Dermis lymphatic vessel endothelial cell (primary cell): ENCODE measurements around the gene XRN1. TPM values are rescaled to one million over a fixed set of nuclear protein-coding genes. Genes with fewer than 3 reads are reported as not detected.

Source experiments
- total RNA-seq: library from RNA; depleted of rRNA; stranded (reverse); fragments of >200 nt; gene quantifications from 2 replicates; pipeline ENCODE4 v1.2.1, GENCODE V29; 2014

XRN1 gene, protein sequence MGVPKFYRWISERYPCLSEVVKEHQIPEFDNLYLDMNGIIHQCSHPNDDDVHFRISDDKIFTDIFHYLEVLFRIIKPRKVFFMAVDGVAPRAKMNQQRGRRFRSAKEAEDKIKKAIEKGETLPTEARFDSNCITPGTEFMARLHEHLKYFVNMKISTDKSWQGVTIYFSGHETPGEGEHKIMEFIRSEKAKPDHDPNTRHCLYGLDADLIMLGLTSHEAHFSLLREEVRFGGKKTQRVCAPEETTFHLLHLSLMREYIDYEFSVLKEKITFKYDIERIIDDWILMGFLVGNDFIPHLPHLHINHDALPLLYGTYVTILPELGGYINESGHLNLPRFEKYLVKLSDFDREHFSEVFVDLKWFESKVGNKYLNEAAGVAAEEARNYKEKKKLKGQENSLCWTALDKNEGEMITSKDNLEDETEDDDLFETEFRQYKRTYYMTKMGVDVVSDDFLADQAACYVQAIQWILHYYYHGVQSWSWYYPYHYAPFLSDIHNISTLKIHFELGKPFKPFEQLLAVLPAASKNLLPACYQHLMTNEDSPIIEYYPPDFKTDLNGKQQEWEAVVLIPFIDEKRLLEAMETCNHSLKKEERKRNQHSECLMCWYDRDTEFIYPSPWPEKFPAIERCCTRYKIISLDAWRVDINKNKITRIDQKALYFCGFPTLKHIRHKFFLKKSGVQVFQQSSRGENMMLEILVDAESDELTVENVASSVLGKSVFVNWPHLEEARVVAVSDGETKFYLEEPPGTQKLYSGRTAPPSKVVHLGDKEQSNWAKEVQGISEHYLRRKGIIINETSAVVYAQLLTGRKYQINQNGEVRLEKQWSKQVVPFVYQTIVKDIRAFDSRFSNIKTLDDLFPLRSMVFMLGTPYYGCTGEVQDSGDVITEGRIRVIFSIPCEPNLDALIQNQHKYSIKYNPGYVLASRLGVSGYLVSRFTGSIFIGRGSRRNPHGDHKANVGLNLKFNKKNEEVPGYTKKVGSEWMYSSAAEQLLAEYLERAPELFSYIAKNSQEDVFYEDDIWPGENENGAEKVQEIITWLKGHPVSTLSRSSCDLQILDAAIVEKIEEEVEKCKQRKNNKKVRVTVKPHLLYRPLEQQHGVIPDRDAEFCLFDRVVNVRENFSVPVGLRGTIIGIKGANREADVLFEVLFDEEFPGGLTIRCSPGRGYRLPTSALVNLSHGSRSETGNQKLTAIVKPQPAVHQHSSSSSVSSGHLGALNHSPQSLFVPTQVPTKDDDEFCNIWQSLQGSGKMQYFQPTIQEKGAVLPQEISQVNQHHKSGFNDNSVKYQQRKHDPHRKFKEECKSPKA (N-terminal part only)
- 46.4 and 55.5 TPM in 2 replicates for total RNA-seq

DNA sequence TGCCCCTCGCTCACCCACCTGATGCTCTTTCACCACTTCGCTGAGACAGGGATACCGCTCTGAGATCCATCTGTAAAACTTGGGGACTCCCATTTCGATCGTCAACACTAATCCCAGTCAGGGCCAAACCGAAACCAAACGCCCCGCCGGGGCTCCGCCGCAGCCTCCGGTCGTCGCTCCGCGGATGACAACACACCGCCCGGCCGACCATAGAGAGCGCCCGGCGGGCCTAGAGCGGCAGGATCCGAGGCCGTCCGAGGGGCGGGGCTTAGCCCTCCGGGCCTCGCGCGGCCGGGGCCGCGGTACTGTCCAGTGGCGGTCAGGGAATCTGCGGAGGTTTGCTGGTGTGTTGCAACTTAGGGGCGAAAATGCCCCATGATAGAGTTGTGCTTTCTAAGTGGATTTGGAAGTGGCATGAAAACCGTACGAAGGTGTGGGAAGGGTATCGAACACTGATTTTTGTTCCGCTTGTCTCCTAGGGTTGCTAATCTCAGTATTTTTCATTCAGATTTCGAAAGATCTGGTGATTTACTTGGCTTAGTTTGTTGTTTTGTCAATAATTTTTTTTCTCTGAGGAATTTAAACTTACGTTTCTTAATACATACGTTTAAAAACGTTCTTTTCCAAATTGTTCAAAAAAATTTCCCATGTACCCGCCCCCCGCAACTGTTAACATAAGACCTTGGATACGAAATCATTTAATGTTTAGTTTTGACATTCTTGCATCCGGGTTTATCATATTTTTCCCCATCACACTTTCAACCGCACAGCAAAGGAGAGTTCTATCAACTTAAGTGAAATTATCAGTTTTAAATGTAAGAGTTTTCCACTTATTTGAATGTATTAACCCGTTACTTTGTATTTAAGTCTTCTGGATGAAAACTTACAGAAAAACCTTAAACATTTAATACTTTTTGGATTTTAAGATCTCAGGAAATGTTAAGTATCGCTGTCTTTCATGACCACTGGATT lies at the start of gene XRN1:
XRN1 (minus strand) TSS at position 186 of the 972 bp plus-strand sequence; CDS start at position 93, 93 bp downstream.

Other genes with a start within 250 kb of the XRN1 start
- 6.0 and 7.9 TPM in 2 replicates for gene GK5, start 222.5 kb downstream of the XRN1 start, total RNA-seq
- 16.0 and 26.9 TPM in 2 replicates for gene ATR, start 130.7 kb upstream of the XRN1 start, total RNA-seq
- gene PLS1, start 148.4 kb upstream of the XRN1 start, total RNA-seq: 0.33 and 0.34 TPM in 2 replicates